Femur (tissue), 1 donor: Measurements from ENCODE around the gene DAPK1.

ENCODE experiments used
- DNase-seq: peaks from one replicate; pipeline ENCODE4 v3.0.0-alpha.2; 2017

The DAPK1 gene

DNA sequence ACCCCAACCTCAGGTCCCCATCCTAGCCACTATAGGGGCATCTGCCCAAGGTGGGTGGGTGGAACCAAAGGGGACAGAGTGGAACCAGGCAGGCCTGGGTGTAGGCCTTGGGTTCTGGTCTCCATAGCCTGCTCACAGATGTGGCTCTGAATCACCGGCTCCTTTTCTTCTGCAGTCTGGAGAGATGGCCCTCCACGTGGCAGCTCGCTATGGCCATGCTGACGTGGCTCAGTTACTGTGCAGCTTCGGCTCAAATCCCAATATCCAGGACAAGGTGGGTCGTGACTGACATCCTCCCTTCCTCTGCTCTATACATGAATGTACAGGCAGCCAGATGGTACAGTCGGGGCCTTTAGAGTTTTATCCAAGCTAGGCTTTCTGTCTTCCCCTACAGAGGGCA, 150.9 kb downstream of the DAPK1 start:
- no peak for DNase-seq

DNA sequence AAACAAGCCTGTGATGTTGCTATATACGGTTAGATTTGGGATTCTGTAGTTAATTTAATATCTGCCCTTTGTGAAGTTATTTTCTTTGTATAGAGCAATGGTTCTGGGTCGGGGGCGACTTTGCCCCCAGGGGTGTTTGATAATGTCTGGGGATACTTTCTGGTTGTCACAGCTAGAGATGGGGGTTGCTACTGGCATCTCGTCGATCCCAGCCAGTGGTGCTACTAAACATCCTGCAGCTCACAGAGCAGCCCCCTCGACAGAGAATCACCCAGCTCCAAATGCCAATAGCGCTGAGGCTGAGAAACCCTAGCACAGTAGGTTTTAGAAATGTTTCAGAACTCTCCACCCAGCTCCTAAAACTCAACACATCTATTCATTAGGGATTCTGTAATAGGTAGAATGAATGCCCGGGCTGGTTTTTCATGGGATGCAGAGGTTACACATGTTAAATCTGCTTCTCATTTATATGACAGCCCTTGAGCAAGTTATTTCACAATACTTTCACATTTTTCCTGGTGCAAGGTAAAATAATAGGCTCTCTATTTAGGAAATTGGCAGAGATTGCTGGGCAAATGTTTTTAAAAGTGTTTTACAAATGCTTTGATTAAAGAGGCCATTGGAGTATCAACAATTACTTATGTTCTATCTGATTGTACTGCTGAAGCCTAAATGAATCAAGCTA, 153.1 kb downstream of the DAPK1 start:
- DNase-seq, result no peak

DNA sequence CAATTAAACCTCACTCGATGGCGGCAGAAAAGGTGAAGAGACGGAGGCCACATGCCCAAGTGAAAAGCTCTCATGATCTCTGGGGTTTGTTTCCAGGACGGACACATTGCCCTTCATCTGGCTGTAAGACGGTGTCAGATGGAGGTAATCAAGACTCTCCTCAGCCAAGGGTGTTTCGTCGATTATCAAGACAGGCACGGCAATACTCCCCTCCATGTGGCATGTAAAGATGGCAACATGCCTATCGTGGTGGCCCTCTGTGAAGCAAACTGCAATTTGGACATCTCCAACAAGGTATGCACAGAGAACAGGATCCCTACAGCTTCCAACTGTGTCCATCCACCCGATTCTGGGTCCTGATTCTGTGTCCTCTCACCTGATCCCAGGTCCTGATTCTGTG, 153.8 kb downstream of the DAPK1 start:
- DNase-seq, result peak; percentile 2

DNA sequence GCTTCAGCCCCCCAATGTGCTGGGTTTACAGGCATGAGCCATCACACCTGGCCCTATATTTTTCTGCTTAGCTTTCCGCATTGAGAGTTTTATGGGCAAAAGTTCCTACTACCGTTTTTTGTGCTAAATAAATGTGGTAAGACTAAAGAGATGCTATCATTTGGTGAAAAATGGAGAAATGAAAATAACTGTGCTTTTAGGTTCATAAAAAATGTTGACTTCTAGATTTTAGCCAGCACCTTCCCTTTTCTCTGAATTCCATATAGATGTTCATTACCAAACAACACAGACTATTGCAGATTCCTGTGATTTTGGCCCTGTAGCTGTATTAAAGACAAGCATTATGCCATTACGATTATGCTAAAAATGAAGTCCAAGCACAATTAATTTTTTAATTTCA, 156.3 kb downstream of the DAPK1 start:
- DNase-seq, result no peak

DNA sequence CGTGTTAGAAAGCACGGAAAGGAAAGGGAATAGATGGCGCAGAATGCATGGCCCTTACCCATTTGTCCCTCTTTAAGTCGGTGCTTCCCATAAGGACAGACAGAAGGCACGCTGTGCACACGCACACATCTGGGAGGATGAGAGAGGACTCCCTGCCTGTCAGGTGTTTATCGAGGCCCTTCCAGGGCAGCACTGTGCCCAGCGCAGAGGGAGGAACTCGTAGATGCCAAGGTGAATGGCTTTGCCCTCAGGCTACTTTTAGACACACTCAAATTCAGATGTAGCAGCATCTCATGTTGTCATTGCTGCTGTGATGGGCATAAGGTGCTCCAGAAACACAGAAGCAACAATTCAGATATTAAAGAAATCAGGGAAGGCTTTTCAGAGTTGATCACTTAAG, 158.1 kb downstream of the DAPK1 start:
- DNase-seq, result no peak

DNA sequence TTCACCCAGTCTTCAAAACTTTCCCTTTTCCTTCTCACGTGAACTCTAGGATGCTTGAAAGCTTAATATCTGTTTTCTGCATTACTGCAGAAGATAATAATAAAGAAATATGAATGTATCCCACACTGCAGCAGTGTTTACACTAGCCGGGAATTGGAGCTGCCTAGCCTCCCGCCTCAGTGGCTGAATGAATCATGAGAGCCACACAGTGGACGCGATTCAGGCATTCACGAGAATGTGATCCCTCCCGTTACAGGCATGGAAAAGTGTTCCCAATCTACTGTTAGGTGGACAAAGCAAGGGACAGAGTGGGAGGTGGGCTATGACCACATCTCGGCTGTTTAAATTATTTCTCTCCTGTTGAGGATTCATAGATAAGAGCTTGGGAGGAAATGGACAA, 158.8 kb downstream of the DAPK1 start:
- DNase-seq, result no peak

DNA sequence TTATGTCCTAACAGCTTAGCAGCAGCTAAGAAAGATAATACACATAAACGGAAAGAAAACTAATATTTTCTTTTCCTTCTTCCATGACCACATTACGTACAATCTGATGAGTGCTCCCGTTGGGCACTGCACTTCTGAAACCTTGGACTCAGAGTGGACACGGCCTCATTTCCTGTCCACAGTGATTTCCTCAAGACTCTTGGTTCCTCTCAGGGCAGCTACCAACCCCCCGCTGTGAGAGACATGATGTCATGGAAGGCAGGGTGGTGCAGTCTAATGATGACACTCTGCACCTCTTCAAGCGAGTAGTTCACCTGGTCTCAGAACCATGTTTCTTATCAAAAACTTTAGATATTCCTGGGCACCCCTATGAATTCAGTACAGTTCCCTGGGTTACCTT, 159.5 kb downstream of the DAPK1 start:
- DNase-seq, result no peak

DNA sequence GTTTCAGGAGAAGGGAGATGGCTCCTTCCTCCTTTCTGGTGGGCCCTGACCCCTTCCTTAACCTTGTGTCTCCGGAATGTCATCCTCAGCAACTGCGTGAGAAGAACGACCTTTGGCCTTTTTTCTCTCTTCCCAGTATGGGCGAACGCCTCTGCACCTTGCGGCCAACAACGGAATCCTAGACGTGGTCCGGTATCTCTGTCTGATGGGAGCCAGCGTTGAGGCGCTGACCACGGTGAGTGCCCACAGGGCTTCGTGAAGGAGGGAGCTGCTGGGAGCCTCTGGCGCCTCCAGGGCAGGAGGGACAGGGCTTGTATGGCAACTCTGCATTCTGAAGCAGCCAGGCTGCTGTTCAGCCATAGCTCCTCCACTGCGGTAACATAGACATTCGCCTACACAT, 160.2 kb downstream of the DAPK1 start:
- DNase-seq, result peak; percentile 9

DNA sequence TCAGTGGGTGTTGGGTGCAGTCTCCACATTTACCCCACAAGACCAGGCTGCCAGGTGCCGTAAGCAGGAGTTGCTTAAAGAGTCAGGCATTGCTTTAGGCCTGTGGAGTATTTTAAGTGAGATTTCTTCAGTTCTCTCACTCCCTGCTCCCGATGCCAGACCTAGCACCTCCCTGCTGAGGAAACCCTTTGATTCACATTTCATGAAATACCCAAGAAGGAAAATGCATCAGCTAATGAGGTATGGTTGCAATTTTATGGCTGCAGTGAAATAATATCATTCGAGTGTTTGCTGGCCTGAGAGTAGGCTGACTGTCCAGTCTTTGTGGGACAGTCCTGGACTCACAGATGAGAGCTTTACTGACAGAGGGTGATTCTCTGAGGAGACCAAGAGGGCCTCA, 160.8 kb downstream of the DAPK1 start:
- peak; percentile 14 for DNase-seq

DNA sequence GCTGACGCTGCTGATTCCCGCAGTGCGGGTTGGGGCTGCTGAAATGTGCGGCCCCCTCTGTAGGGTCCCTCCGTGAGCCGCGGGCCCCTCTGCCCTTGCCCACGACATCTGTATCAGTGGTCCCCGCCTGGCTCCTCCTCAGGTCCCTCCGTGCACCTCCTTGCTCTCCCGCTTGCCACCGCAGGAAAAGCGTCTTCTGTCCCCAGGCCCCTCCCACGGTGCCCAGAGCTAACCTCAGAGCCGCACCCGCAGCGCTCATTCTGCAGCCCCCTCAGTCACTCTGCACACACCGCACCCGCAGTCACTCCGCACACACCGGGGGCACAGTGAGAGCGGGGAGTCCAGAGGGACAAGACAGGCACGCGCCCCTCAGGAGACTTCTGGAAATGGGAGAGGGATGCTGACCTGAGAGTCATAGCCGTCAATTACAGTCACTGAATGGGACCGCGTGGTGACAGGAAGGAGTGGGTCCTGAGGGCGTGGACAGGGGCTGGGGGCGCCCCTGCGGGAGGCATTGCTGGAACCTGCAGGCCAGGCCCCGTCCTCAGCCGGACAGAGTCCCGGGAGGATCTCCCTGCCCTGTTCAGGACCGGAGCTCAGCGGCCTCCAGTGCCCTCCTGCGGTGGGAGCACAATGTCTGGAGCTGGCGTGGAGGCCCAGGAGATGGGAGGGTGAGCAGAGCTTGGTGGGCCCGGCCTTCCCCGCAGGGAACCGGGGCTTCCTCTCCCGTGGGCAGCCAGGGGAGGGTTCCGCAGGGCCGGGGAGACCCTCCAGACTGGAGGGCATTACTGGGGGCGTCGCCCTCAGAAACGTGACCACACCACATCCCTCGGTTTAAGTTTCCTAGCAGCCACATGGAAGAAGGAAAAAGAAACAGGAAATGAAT, 162.1 kb downstream of the DAPK1 start:
- no peak for DNase-seq

DNA sequence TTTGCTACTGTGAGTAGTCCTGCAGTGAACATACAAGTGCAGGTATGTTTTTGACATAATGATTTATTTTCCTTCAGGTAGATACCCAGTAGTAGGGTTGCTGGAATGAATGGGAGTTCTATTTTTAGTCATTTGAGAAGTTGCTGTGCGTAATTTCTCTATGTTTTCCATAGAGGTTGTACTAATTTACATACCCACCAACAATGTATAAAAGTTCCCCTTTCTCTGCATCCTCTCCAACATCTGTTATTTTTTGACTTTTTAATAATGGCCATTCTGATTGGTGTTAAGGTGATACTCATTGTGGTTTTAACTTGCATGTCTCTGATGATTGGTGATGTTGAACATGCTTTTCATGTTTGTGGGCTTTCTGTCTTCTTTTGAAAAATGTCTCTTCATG, 163.6 kb downstream of the DAPK1 start:
- DNase-seq, result no peak

DNA sequence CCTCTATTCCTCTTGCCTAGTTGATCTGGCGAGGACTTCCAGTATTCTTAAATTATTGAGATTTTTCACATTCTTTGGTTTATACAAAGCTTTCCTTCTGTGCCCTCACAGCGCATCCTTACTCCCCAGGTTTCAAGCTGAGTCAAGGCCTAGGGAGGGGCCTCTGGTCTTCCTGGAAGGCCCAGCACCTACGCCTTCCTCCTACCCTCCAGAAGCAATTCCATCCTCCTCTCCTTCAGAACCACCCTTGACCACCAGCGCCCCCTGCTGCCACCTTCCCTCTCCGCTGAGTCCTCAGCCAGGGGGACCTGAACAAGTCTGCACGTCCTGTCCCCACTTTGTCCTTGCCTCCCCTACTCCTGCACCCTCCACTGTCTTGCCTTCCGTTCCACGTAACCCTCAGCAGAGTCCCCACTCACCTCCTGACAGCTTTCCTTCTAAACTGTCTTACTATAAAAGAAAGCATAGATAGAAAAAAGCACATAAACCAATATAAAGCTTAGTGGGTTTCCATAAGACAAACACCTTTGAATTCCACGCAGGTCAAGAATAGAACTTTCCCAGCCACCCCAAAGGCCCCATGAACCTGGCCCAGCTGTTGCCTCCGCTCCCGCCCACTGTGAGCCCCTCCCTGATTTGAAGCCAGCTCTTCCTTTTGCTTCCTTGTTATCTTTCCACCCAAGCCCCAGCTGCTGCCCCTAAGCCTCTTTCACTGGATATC, 165.3 kb downstream of the DAPK1 start:
- DNase-seq, result peak; percentile 78

DNA sequence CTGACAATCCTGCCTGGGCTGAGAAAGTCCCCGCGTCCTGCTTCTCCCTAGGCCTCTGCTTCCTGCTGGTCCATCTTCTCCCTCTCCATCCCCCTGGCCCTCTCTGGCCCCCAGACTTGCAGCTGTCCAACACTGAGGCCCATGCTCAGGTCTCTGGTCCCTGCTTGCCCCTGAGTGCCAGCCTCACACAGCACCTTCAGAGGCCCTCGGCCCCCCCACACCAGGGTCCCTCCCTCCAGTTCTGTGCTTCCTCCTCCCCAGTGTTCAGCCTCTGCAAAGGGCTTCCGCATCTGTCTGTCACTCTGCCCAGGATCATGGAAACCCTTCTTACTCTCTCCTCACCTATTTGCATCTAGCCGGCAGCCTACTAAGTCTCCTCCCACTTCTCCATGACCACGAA, 165.9 kb downstream of the DAPK1 start:
- DNase-seq, result no peak

DNA sequence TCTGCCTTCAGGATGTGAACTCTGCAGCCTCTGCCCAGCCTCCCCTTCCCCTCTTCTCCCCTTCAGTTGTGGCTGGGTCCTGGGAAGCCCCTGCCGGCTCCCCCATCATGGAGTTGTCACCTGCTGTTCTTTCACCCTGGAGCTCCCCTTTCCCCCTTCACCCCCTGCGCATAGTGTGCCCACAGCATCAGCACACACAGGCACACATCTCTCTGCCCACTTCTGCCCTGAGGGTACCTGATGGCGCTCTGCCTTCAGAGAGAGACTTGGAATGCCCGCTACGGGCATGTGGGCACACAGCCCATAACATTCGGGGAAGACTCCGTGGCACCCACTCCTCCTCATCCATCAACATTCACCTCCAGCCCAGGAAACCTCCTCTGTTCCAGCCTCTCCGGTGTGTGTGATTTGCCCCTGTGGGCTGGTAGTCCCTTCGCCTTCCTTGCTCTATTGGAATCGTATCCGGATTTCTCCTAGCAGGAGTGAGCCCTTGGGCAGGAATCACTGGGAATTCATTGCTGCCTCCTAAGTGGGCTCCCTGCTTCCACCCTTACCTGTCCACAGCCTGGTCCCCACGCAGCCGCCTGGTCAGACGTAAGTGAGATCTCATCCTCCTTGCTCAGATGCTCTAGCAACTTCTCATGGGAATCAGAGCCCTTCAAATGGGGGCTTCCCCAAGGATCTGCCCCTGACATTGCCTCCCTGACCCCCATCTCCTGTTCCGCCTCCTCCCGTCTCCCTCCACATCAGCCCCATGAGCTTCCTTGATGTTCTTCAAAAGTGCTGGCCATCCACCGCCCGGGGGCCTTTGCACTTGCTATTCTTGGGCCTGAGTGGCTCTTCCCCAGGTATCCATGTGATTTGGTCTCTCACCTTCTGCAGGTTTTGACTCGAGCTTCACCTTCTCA, 166.7 kb downstream of the DAPK1 start:
- no peak for DNase-seq

DNA sequence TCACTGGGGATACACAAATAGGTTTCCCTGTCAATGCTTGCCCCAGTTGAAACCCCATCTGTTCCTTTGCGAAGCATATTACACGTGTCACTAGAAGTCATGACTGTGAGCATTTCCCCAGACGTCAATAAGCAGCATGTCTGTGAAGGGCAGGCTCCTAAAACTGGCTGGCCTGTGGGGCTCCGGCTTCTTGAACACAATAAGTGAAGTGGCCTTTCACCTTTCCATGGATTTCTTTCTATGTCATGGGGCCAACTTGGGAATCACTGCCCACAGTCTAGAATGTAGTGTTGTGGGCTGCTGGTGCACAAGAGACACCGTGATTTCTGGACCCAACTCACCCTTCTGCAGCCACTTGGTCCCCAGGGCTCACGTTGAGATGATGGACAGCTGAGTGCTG, 167.8 kb downstream of the DAPK1 start:
- DNase-seq, result no peak

DNA sequence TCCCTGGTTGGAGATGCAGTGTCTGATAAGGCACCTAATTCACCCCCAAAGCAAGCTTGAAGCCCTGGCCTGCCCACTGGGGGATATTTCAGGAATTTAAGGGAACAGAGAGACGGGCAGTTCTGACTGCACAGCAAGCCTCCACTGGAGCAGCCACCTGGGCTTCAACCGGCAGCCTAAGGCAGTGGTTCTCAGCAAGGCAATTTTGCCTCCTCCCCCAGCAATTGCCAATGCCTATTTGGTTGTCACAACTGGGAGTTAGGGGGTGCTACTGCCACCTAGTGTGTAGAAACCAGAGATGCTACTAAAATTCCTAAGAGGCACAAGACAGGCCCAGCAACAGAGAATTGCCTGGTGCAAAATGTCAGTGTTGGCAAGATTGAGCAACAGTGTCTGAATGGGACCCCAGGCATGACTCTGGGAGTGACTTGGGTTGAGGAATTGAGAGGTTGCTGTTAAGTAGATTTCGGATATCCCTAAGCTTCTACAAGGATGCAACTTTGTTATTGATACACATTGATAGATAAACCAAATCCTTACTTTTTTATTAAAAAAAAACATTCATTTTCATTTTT, 169.6 kb downstream of the DAPK1 start:
- no peak for DNase-seq

DNA sequence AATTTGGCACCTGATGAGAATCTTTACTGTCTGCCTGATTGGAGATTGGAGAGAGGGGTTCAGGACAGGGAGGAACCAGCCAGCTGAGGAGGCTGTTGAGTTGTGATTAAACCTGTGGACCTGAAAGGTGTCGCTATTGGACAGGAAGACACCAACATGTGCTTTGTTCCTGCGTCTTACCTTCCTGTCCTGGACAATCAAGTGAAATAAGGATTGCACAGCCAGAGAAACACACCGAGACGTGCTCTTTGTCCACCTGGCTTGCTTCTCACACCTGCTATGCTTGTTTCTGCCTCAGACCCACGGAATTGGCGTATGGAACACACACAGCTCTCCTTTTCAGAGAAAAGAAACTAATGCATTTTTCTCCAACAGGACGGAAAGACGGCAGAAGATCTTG, 170.6 kb downstream of the DAPK1 start:
- no peak for DNase-seq

DNA sequence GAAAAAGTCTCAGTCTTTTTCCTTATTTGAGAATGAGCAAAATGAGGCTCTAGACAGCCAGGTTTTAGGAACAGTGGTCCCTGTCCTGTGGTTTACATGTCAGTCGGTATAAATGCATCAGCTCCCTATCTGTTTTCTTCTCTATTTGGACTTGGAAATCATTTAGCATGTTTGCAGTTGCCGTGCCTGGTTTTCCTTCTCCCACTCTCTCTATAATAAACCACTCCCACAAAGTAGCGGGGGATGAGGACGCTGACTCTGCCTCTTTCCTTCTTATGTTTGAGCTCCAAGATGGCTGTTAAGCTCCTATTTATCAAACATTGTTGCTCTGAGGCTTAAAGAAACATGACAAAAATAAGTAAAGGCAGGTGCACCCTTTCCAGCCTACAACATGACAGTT, 171.1 kb downstream of the DAPK1 start:
- no peak for DNase-seq

DNA sequence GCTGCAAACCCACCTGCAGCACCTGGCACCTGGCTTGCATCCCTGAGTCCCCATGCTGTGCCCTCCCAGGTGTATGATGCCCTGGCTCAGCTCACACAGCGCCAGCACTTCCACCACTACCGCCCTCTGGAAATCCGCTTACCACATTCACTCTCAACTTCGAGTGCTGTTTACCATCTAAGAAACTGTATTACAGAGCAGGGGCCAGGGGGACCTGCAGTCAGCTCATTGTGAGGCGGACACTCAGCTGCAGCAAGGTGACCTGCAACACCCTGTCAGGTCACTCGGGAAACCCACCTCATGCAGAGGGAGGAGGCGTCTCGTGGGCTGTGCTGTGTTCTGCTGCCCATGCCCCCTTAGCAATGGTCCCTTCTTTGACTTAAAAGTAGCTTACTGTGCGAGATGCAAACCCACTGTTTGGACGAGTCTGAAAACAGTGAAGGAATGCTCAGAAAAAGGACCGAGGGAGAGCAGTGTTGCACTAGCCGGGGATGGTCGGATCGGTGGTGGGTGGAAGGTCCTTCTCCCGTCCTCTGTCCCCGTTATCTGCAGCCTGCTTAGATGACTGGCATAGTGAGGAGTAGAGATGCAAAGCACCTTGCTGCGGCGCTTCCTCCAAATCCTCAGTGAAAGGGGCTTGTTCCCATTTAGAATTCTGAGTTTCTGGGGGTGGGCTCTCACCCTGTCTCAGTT, 173.1 kb downstream of the DAPK1 start:
- DNase-seq, result no peak

DNA sequence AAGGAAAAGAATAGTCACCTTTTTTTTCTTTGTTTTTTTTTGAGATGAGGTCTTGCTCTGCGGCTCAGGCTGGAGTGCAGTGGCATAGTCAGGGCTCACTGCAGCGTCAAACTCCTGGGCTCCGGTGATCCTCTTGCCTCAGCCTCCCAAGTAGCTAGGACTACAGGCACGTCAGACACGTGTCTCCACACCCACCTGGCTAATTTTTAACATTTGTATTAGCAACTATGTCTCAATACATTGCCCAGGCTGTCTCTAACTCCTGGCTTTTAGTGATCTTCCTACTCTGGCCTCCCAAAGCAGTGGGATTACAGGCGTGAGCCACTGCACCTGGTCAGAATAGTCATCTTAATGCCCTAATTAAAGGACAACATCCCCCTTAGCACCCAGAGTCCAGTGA, 173.8 kb downstream of the DAPK1 start:
- DNase-seq, result no peak

DNA sequence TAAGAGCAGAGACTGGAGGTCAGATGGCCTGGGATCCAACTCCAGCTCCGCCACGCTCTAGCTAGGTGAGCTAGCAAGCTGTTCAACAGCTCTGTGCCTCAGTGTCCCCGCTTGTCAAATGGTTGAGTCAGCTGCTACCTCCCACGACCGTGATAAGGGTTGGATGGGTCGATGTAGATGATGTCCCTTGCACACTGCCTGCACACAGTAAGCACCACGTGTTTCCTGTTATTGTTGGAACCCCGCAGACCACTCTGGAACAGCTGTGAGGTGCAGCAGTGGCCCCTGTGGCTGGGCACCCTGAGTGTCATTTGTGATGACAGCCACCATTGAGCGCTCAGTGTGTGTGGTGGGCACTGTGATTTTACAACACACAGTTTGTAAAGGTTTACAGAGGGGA, 174.3 kb downstream of the DAPK1 start:
- DNase-seq, result no peak

DNA sequence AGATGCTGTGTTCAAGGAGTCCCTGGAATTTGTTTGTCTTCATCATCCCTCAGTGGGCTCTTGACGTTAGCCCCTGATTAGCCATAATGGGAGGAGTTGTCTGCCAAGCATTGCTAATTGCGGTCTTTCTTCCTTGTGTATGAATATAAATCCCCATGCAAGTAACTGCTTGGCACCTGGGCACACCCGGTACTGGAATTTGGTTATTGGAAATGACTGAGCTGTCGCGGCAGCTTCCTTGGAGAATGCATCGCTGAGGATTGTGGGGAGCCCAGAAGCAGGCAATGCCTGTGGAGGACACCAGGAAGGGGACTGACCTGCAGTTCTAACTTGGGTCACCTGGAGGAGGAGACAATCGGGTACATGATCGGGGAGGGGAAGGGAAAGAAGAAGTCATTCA, 174.9 kb downstream of the DAPK1 start:
- no peak for DNase-seq
